CD4-positive, alpha-beta T cell treated with Interleukin-1 beta for 1 hour (primary cell): ENCODE results near the gene EXO5.
"Not testable (repeated sequence)": the region's sequence is repeated elsewhere in the genome, so short reads cannot be mapped to it uniquely, and the experiment has no call there.

Experiments used
- DNase-seq, 2 donors: peaks; one replicate each; pipeline ENCODE4 v3.0.0-alpha.2; 2020 to 2022

Gene EXO5

DNA sequence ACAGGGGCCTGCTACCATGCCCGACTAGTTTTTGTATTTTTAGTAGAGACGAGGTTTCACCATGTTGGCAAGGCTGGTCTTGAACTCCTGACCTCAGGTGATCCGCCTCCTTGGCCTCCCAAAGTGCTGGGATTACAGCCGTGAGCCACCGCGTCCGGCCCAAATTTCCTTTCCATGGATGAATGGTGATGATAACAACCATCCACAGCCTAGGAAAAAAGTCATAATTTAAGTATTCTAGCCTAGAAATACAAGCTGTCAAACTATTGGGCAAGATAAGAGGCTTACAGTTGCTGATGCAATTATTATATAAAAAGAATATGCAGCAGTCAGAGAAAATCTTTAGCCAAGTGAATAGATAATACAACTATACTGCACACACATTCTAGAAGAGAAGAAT is 46.2 kb downstream of the EXO5 start:
- DNase-seq: not testable (repeated sequence)

DNA sequence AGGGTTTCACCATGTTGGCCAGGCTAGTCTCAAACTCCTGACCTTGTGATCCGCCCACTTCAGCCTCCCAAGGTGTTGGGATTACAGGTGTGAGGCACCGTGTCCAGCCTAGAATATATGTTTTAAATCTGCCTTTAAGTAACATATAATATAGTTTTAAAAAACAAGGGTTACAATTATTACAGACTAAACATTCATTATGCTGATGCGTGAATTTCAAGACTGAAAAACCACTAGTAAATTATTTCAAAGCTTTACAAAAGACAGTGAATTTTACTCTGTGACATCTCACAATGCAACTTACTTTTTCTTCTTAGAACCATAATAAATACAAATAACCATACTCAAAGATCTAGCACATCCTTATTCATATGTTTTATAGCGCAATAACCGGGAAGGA is 47.6 kb downstream of the EXO5 start:
- no peak for DNase-seq

DNA sequence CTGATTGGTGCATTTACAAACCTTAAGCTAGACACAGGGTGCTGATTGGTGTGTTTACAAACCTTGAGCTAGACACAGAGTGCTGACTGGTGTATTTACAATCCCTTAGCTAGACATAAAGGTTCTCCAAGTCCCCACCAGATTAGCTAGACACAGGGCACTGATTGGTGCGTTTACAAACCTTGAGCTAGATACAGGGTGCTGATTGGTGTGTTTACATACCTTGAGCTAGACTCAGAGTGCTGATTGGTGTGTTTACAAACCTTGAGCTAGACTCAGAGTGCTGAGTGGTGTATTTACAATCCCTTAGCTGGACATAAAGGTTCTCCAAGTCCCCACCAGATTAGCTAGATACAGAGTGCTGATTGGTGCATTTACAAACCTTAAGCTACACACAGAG is 49.7 kb downstream of the EXO5 start:
- DNase-seq: not testable (repeated sequence)

DNA sequence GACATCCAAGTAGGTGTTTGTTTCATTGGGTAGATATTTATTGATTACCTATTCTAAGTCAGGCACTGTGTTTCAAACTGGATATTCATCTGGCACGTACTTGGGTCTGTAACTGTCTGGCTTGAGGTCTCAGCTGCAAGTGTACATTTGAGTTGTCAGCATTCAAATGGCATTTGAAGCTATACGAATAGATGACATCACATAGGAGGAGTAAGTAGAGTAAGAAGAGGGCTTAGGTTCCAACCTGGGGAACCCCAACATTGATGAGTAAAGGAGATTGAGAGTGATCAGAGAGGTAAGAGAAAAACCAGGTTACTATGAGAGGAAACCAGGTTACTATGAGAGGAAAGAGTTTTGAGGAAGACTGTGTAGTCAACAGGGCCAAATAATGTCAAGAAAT is 53.6 kb downstream of the EXO5 start:
- no peak for DNase-seq

DNA sequence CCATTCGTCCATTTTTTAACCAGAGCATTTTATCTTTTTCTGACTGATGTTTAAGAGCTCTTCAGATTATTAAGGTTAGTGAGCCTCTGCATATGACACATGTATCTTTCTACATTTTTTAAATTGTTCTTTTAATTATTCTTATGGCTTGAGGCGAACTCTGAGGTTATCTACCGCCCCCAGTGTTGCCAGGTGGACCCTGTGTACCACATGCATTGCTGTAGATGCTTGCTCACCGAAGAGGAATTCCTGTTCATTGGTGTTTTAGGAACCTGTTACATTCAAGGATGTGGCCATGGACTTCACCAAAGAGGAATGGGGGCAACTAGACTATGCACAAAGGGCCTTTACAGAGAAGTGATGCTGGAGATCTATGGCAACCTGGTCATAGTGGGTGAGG is 54.7 kb downstream of the EXO5 start:
- DNase-seq: no peak

DNA sequence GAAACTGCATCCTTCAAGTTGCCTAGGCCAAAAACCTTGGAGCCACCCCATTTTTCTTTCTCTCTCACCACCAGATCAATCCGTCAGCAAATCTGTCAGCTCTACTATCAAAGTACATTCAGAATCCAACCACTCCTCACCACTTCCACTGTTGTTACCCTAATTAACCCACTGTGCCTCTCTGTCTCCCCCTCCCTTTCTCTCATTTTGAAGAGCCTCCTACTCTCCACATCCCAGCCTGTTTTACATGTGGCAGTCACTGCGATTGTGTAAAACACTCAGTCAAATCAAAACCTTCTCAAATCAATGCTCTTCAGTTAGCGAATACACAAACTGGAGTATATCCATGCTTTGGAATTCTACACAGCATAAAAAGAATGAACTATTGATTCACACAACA is 55.9 kb downstream of the EXO5 start:
- DNase-seq: no peak

DNA sequence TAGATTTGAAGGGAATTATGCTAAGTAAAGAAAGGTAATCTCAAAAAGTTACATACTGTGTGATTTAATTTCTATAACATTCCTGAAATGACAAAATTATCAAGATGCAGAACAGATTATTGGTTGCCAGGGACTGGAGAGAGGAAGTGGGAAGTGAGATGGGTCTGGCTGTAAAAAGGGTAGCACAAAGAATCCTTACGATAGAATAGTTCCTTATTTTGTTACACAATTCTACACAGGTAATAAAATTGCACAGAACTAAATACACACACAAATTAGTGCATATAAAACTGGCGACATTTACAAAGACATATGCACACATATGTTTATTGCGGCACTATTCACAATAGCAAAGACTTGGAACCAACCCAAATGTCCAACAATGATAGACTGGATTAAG is 56.3 kb downstream of the EXO5 start:
- no peak for DNase-seq
